Loucy (cell line): ENCODE data around the gene ACOXL.

Source experiments
- EZH2phosphoT487 ChIP-seq: fragments of 200-600 bp; IDR thresholded peaks from 2 replicates; pipeline ENCODE4 v1.6.1; 2018; ENCODE audit warnings: antibody characterized with exemption, mild to moderate bottlenecking, moderate library complexity, borderline replicate concordance
- TF ChIP-seq, protein P1 (sequence below): fragments of 200-600 bp; sonication (generic); conservative IDR thresholded peaks from 2 replicates; pipeline ENCODE4 v1.5.1; 2014; ENCODE audit warnings: mild to moderate bottlenecking, antibody characterized with exemption, low read length

DNA sequence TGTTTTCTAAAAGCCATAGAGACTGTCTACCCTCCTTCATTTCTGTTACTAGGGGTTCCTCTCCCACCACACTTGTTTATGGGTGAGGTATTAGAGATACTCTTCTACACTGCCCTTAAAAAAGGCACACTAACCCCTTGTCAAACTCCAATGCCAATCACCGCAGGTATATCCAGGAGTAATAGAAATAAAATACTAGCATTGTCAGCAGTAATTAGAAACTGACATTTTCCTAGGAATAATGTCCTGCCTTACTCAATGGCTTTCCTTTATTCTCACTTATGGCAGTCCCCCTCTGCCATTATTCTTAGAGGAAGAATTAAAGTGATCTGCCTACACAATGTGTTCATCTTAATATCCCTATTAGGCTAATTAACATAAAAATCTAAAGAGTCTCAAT lies 49.5 kb upstream of the ACOXL start:
- TF ChIP-seq, protein P1, sequence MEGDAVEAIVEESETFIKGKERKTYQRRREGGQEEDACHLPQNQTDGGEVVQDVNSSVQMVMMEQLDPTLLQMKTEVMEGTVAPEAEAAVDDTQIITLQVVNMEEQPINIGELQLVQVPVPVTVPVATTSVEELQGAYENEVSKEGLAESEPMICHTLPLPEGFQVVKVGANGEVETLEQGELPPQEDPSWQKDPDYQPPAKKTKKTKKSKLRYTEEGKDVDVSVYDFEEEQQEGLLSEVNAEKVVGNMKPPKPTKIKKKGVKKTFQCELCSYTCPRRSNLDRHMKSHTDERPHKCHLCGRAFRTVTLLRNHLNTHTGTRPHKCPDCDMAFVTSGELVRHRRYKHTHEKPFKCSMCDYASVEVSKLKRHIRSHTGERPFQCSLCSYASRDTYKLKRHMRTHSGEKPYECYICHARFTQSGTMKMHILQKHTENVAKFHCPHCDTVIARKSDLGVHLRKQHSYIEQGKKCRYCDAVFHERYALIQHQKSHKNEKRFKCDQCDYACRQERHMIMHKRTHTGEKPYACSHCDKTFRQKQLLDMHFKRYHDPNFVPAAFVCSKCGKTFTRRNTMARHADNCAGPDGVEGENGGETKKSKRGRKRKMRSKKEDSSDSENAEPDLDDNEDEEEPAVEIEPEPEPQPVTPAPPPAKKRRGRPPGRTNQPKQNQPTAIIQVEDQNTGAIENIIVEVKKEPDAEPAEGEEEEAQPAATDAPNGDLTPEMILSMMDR, result no peak
- TF ChIP-seq EZH2phosphoT487, result no peak
